HG03108 (cell line): Measurements from ENCODE around the gene SMARCD1.
A peak's percentile ranks its signal among the peaks of the same experiment; 100 is the strongest.

ENCODE experiments used
- ATAC-seq: cut with Tn5 transposase; IDR thresholded peaks from one replicate; pipeline ENCODE4 v1.9.1; 2021; ENCODE audit warnings: moderate library complexity; ENCODE audit not compliant: unreplicated experiment

Gene SMARCD1

GRCh38 chr12:50084775-50085614 is at the start of gene SMARCD1:
SMARCD1 (plus strand) TSS chr12:50085342; CDS start chr12:50085370, 28 bp downstream.
- ATAC-seq: peak; percentile 84

DNA sequence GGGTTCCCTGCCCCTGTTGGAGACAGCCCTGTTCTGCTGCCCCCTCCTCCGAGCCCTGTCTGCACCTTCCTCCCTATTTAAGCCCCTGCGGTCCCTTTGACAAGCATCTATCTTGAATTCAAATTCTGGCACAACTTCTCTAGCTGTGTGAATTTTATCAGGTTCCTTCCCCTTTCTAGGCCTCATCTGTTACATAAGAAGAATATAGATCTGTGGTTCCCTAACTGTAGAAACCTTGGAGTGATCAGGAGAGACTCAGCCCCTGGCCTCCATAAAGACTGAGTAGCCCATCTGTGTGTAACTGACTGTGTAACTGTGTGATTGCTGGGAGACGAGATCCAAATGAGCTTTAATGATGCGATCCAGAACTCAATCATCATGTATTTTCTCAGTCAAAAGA is 46.8 kb upstream of the SMARCD1 start:
- no peak for ATAC-seq

DNA sequence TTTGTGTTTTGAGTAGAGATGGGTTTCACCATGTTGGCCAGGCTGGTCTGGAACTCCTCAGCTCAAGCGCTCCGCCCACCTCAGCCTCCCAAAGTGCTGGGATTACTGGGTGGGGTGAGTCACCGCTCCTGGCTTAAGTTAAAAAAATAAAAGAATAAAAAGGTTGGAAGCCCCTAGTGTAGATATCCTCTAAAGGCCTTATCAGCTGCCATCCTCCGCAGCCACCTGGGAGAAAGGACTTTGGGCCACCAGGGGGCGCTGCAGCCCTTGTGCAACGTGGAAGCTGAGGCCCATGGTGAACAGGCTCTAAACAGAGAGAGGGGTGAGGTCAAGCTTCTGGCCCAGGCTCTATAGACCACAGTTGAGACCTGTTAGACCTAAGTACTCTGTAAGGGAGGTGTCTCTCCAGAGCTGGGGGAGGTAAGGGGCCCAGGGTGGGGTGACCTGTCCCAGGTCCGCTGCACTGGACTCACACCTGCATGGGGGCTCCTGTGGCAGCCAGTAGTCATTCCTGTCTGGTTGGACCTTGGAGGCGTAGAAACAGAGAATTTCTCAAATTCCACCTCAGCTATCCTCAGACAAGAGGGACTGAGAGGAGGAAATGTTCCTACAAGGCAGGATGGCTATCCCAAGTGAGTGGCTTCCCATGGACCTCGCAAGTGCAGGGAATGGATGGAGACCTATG is 45.8 kb upstream of the SMARCD1 start:
- ATAC-seq: no peak

- ATAC-seq: no peak
Observed at GRCh38 chr12:50040657-50041056, 44.5 kb upstream of the SMARCD1 start.

DNA sequence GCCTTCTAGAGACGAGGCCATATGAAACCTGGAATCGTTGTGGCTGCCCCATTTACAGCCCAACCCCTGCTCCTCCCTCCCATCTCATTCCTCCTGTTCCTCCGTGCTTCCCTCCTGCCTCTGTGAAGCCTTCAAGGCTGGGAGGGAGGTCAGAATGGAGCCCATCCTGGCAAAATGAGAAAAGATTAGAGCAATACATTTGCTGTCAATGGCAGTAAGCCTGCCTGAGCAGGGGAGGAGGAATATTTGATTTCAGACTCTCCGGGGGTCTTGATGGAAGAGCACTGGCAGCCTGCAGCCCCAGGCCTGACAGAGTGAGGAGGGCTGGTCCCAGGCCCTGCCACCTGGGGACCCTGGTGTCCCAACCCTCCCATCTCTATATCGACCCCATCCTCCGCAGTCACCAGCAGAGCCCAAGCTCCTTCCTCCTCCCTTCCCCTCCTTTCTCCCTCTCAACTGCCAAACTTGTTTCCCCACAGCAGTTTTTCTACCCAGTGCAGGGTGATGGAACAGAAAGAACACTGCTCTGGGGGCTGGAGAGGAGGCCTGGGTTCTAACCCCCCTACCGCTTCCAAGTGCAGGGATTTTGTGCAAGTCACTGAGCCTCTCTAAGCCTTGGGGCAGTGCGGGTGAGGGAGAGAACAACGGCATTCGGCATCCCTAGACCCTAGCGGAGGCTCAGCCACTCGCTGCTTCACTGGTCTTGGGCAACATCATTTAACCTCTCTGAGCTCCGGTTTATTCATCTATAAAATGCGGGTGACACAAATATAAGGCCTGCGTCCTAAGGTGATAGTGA is 43.9 kb upstream of the SMARCD1 start:
- ATAC-seq: no peak

DNA sequence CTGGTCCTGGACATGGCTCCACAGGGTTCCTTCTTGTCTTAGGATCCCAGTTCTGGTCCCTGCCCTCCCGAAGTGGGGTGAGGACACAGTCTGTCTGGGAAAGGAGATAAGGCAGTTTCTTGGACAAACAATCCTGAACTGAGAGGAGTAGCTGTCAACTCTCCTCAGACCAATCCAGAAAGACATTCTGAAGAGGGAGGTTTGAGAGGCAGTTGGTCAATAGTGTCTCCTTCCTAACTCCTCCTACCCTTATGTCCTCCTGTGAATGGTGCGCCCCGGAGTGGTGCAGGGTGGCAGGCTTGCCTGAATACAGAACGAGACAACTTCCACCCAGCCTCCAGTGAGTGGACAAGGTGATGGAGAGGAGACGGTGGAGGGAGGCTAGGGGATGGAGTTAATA is 43.2 kb upstream of the SMARCD1 start:
- no peak for ATAC-seq

DNA sequence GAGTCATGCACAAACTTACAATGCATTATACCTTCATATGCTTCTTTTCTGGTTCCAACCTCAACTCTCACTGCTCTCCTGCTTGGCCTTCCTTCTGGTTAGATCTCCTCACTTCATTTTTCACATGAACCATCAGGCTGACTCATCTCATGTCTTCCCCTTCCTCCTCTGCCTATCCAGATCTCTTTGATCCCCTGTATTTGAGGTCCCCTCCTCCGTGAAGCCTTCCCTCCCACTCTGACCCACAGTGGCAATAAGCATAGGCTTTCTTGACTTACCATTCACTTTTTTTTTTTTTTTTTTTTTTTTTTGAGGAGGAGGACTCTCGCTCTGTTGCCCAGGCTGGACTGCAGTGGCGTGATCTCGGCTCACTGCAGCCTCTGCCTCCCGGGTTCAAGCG is 42.4 kb upstream of the SMARCD1 start:
- no peak for ATAC-seq

DNA sequence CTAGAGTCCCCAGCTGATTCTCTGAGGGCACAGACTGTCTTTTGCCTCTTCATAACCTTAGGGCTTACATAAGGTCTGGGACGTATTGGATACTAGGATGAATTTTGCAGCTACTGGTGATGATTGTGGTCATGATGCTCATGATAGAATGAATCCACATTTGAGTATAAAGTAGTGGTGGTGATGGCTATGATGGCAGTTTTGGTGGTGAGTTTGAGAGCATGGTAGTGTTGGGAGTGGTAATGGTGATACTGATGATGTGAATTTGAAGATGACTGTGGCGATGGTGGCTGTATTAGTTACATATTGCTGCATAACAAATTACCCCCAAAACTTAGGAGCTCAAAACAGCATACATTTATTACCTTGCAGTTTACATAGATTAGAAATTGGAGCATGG is 41.8 kb upstream of the SMARCD1 start:
- no peak for ATAC-seq

- no peak for ATAC-seq
Observed at GRCh38 chr12:50043854-50044253, 41.3 kb upstream of the SMARCD1 start.

GRCh38 chr12:50047693-50048250 is 37.4 kb upstream of the SMARCD1 start:
- no peak for ATAC-seq

DNA sequence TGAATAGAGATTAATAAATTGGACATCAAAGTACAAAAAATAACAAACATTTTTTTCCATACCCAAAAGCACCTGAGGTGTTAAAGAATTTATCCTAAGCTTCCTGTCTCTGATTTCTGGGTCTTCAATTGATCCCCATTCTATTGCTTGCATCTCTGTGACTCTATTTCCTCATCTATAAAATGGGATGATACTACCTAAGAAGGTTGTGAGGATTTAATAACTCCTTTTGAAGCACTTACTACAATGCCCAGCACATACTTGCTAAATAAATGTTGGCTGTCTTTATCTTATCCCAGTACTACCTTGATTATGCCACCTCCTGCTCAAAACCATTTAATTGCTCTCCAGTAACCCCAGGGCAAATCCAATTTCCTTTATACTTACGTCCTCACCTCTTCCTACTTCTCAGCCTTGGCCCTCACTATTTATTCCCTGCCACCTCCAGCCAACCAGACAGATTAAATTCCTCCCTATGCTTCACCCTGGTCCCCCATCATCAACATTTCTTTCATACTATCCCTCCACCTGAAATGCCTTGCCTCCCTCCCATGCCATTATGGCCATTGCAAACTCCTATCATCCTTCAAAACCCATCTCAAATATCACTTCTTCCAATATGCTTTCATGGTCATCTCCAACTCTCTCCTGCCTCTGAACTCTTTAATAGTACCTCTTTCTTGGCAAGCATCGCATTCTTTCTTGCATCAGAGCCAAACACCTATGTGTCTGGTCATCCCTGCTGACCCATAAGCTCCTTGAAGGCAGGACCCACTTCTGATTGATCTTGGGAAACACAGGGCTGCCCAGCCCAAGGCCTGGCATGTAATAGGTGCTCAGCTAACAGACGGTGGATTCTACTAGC is 35.7 kb upstream of the SMARCD1 start:
- ATAC-seq: no peak

- ATAC-seq: no peak
Observed at GRCh38 chr12:50050119-50050385, 35.1 kb upstream of the SMARCD1 start.

- no peak for ATAC-seq
Observed at GRCh38 chr12:50050410-50051098, 34.6 kb upstream of the SMARCD1 start.

- ATAC-seq: no peak
Observed at GRCh38 chr12:50051101-50051806, 33.9 kb upstream of the SMARCD1 start.

DNA sequence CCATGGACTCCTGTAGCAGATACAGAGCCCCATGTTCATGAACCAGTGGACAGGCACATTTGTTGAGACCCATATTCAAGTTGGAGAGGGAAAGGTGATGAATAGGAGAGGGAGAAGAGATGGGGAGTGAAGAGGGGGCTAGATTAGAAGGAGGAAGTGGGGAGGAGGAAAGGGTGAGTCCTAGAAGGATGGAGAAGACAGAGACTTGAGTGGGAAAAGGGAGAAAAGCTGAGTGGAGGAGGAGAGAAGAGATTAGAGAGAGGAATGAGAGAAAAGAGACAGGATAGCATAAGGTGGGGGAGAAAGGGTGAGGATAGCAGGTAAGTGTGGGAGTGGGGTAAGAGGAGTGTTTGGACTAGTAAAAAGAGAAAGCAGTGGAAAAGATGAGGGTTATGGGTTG is 32.6 kb upstream of the SMARCD1 start:
- ATAC-seq: no peak

- ATAC-seq: no peak
Observed at GRCh38 chr12:50052964-50053363, 32.2 kb upstream of the SMARCD1 start.

- ATAC-seq: no peak
Observed at GRCh38 chr12:50053583-50053982, 31.6 kb upstream of the SMARCD1 start.

GRCh38 chr12:50055831-50056638 is 29.1 kb upstream of the SMARCD1 start:
- no peak for ATAC-seq

DNA sequence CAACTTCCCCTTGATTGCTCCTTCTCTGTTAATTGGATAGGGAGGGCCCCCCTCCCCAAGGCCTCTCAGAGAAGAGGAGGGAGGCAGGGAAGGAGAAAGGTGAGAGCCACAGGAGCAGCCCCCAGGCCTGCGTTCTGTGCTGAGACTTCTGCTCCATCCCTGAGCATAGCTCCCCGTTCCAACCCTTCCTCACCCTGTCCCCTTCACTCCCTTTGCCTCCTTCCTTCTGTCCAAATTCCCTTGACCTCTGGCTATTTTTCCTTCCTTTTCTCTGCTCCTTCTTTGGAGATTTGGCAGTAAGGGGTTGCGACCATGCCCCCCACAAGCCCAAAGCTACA is 28.5 kb upstream of the SMARCD1 start:
- no peak for ATAC-seq
